ENCODE data around the gene DPP6.

DNA sequence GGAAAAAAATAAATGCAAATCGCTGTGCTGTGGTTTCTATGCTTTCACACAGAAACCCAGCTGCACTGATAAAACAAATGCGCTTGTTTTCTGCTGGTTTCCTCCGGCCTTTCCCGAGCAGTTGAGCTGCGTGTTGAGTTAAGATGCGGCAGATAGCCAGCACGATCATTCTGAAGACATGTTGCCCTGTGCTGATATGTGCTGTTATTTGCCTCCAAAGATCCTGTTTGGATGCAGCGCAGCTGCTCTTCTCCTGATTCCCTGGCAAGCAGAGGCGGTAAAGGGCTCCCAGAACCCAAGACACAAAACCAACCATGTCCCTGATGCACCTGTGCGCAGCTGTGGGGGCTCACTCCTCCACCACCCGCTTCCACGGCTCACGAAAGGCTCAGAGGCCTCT lies 725.3 kb downstream of the DPP6 start:
- TF ChIP-seq, protein P1, sequence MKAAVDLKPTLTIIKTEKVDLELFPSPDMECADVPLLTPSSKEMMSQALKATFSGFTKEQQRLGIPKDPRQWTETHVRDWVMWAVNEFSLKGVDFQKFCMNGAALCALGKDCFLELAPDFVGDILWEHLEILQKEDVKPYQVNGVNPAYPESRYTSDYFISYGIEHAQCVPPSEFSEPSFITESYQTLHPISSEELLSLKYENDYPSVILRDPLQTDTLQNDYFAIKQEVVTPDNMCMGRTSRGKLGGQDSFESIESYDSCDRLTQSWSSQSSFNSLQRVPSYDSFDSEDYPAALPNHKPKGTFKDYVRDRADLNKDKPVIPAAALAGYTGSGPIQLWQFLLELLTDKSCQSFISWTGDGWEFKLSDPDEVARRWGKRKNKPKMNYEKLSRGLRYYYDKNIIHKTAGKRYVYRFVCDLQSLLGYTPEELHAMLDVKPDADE (IDR thresholded peaks at IDR 0.05) = no peak
- TF ChIP-seq, protein P2, sequence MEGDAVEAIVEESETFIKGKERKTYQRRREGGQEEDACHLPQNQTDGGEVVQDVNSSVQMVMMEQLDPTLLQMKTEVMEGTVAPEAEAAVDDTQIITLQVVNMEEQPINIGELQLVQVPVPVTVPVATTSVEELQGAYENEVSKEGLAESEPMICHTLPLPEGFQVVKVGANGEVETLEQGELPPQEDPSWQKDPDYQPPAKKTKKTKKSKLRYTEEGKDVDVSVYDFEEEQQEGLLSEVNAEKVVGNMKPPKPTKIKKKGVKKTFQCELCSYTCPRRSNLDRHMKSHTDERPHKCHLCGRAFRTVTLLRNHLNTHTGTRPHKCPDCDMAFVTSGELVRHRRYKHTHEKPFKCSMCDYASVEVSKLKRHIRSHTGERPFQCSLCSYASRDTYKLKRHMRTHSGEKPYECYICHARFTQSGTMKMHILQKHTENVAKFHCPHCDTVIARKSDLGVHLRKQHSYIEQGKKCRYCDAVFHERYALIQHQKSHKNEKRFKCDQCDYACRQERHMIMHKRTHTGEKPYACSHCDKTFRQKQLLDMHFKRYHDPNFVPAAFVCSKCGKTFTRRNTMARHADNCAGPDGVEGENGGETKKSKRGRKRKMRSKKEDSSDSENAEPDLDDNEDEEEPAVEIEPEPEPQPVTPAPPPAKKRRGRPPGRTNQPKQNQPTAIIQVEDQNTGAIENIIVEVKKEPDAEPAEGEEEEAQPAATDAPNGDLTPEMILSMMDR (conservative IDR thresholded peaks at IDR 0.05; ENCODE audit: low read depth in 2 of 2) = no peak
- TF ChIP-seq EZH2 (IDR thresholded peaks at IDR 0.05; ENCODE audit: low read depth, unreplicated experiment) = no peak
